HepG2 (cell line): ENCODE results near the gene PSAP. TPM values are rescaled to one million over a fixed set of nuclear protein-coding genes. Genes with fewer than 3 reads are reported as not detected.

ENCODE experiments used
- ARNTL ChIP-seq: sonication (generic); formaldehyde crosslinking; IDR thresholded peaks from 2 replicates; pipeline ENCODE4 v1.4.0; 2020; ENCODE audit warnings: mild to moderate bottlenecking, missing genetic modification reagents
- ATAD3A ChIP-seq: sonication (generic); formaldehyde crosslinking; IDR thresholded peaks from 2 replicates; pipeline ENCODE4 v1.4.0; 2020; ENCODE audit warnings: missing genetic modification reagents
- ATF6 ChIP-seq: sonication (generic); formaldehyde crosslinking; conservative IDR thresholded peaks from 2 replicates; pipeline ENCODE4 v1.4.0; 2020; ENCODE audit warnings: missing genetic modification reagents
- DMAP1 ChIP-seq: IDR thresholded peaks from 2 replicates; pipeline ENCODE4 v1.6.1; 2016
- FOSL2 ChIP-seq: sonication (generic); formaldehyde crosslinking; IDR thresholded peaks from 2 replicates; pipeline ENCODE4 v1.4.0; 2020; ENCODE audit warnings: missing genetic modification reagents
- HNRNPL ChIP-seq: fragments of 200-400 bp; formaldehyde crosslinking; IDR thresholded peaks from 2 replicates; pipeline ENCODE4 v1.6.1; 2017; ENCODE audit warnings: mild to moderate bottlenecking, low read depth, low read length
- MEIS1 ChIP-seq: sonication (generic); formaldehyde crosslinking; IDR thresholded peaks from 2 replicates; pipeline ENCODE4 v1.9.0; 2021; ENCODE audit warnings: mild to moderate bottlenecking, missing genetic modification reagents, moderate library complexity, borderline replicate concordance
- MLX ChIP-seq: IDR thresholded peaks from 2 replicates; pipeline ENCODE4 v1.6.1; 2016
- MNT ChIP-seq: fragments of 450-650 bp; IDR thresholded peaks from 2 replicates; pipeline ENCODE4 v1.6.1; 2016
- MZF1 ChIP-seq: sonication (generic); formaldehyde crosslinking; IDR thresholded peaks from 2 replicates; pipeline ENCODE4 v1.8.1; 2023; ENCODE audit warnings: mild to moderate bottlenecking, missing genetic modification reagents, borderline replicate concordance
- SIN3A ChIP-seq: IDR thresholded peaks from 2 replicates; pipeline ENCODE4 v1.6.1; 2011; ENCODE audit warnings: low read depth, mild to moderate bottlenecking, control low read depth, low read length, borderline replicate concordance
- THAP8 ChIP-seq: sonication (generic); formaldehyde crosslinking; IDR thresholded peaks from 2 replicates; pipeline ENCODE4 v1.5.1; 2020; ENCODE audit warnings: missing genetic modification reagents, mild to moderate bottlenecking, borderline replicate concordance
- ZFAT ChIP-seq: sonication (generic); formaldehyde crosslinking; conservative IDR thresholded peaks from 2 replicates; pipeline ENCODE4 v1.8.1; 2023; ENCODE audit warnings: missing genetic modification reagents, inconsistent platforms
- ZFY ChIP-seq: sonication (generic); formaldehyde crosslinking; IDR thresholded peaks from 2 replicates; pipeline ENCODE4 v1.4.0; 2020; ENCODE audit warnings: missing genetic modification reagents
- ZIK1 ChIP-seq: sonication (generic); formaldehyde crosslinking; IDR thresholded peaks from 2 replicates; pipeline ENCODE4 v1.5.0; 2020; ENCODE audit warnings: mild to moderate bottlenecking, low read depth, missing genetic modification reagents, borderline replicate concordance
- ZNF34 ChIP-seq: sonication (generic); formaldehyde crosslinking; IDR thresholded peaks from 2 replicates; pipeline ENCODE4 v1.4.0; 2020; ENCODE audit warnings: mild to moderate bottlenecking, missing genetic modification reagents, borderline replicate concordance
- ZNF446 ChIP-seq: sonication (generic); formaldehyde crosslinking; IDR thresholded peaks from 2 replicates; pipeline ENCODE4 v1.5.0; 2020; ENCODE audit warnings: mild to moderate bottlenecking, missing genetic modification reagents
- ZNF552 ChIP-seq: sonication (generic); formaldehyde crosslinking; IDR thresholded peaks from 2 replicates; pipeline ENCODE4 v1.9.0; 2022; ENCODE audit warnings: missing genetic modification reagents, mild to moderate bottlenecking, borderline replicate concordance
- ZNF660 ChIP-seq: sonication (generic); formaldehyde crosslinking; IDR thresholded peaks from 2 replicates; pipeline ENCODE4 v1.5.1; 2020; ENCODE audit warnings: mild to moderate bottlenecking, low read depth, missing genetic modification reagents, borderline replicate concordance
- ZNF790 ChIP-seq: sonication (generic); formaldehyde crosslinking; IDR thresholded peaks from 2 replicates; pipeline ENCODE4 v1.8.0; 2022; ENCODE audit warnings: missing genetic modification reagents, mild to moderate bottlenecking, borderline replicate concordance
- ZNF883 ChIP-seq: sonication (generic); formaldehyde crosslinking; IDR thresholded peaks from 2 replicates; pipeline ENCODE4 v1.5.1; 2020; ENCODE audit warnings: mild to moderate bottlenecking, missing genetic modification reagents; ENCODE audit errors: not compliant biosample characterization
- ZZZ3 ChIP-seq: sonication (generic); formaldehyde crosslinking; IDR thresholded peaks from 2 replicates; pipeline ENCODE4 v1.4.0; 2020; ENCODE audit warnings: missing genetic modification reagents, mild to moderate bottlenecking, borderline replicate concordance
- polyA plus RNA-seq, 8 experiments: library from polyadenylated mRNA; depleted of rRNA in 3 of 8; stranded (reverse) in 7 of 8; unstranded in 1 of 8; fragments of >200 nt; fragmentation: Illumina TruSeq in 4 of 8; extraction: Trizol in 4 of 8; gene quantifications; 2 replicates each; pipeline versions ENCODE4 v1.2.1 to v1.2.3, GENCODE V29; 2011 to 2016; ENCODE audit warnings: low read depth in 4 of 8, missing spikeins in 1 of 8, mixed read lengths in 1 of 8; ENCODE audit not compliant: insufficient read depth in 1 of 8
- total RNA-seq, 5 experiments: library from RNA; depleted of rRNA; stranded (reverse); fragments of >200 nt; fragmentation: Illumina TruSeq; extraction: Trizol; gene quantifications; 2 replicates each; pipeline ENCODE4 v1.2.3, GENCODE V29; 2016; ENCODE audit warnings: low read depth in 1 of 5
- TF ChIP-seq, protein P1 (sequence below): sonication (generic); formaldehyde crosslinking; IDR thresholded peaks from 2 replicates; pipeline ENCODE4 v1.8.0; 2022; ENCODE audit warnings: missing genetic modification reagents, mild to moderate bottlenecking, moderate library complexity, borderline replicate concordance

Gene PSAP
- total and polyA plus RNA-seq, 2 of the 13 experiments (the other 11 are each of a cell fraction or from before 2014, with no cell fraction given), result 323 to 643 TPM

GRCh38 chr10:71860243-71861029, 9.4 kb upstream of the PSAP start (continued):
- 0 out of 2 replicates have a peak, but pooled peaks have one; percentile 45 for TF ChIP-seq ZNF552 (CRISPR knock-in tag)
- peak; percentile 74; the same call in 1 of the 2 replicates for TF ChIP-seq SIN3A
- TF ChIP-seq ZFAT (CRISPR knock-in tag), result no peak
- no peak for TF ChIP-seq ZNF790
- no peak for TF ChIP-seq HNRNPL
- TF ChIP-seq MLX (CRISPR knock-in tag), result no peak
- peak; percentile 72; the same call in 1 of the 2 replicates for TF ChIP-seq DMAP1
- TF ChIP-seq ZFY (CRISPR knock-in tag), result peak; percentile 89
- peak; percentile 50; the same call in 1 of the 2 replicates for TF ChIP-seq MEIS1
- no peak for TF ChIP-seq ATF6 (CRISPR knock-in tag)
- TF ChIP-seq ZNF883 (CRISPR knock-in tag), result no peak
- no peak; the same call in 1 of the 2 replicates for TF ChIP-seq ZZZ3
- no peak for TF ChIP-seq ATAD3A (CRISPR knock-in tag)
- TF ChIP-seq MNT, result no peak
- peak; percentile 95 for TF ChIP-seq FOSL2 (CRISPR knock-in tag)
- TF ChIP-seq ARNTL (CRISPR knock-in tag), result no peak
- TF ChIP-seq, protein P1, sequence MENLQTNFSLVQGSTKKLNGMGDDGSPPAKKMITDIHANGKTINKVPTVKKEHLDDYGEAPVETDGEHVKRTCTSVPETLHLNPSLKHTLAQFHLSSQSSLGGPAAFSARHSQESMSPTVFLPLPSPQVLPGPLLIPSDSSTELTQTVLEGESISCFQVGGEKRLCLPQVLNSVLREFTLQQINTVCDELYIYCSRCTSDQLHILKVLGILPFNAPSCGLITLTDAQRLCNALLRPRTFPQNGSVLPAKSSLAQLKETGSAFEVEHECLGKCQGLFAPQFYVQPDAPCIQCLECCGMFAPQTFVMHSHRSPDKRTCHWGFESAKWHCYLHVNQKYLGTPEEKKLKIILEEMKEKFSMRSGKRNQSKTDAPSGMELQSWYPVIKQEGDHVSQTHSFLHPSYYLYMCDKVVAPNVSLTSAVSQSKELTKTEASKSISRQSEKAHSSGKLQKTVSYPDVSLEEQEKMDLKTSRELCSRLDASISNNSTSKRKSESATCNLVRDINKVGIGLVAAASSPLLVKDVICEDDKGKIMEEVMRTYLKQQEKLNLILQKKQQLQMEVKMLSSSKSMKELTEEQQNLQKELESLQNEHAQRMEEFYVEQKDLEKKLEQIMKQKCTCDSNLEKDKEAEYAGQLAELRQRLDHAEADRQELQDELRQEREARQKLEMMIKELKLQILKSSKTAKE, result no peak
- no peak for TF ChIP-seq ZNF660 (CRISPR knock-in tag)
- no peak for TF ChIP-seq MZF1 (CRISPR knock-in tag)
- no peak for TF ChIP-seq ZIK1 (CRISPR knock-in tag)
- TF ChIP-seq THAP8 (CRISPR knock-in tag), result no peak
- no peak for TF ChIP-seq ZNF34 (CRISPR knock-in tag)
- no peak for TF ChIP-seq ZNF446
